Suprapubic skin (tissue), 4 donors: ENCODE results near the gene TNFRSF1B. TPM values are rescaled to one million over a fixed set of nuclear protein-coding genes. Genes with fewer than 3 reads are reported as not detected.

Source experiments
- DNase-seq, 2 donors: peaks; one replicate each; pipeline ENCODE4 v3.0.0-alpha.2; 2019; ENCODE audit warnings: low spot score in 2 of 2
- H3K27ac ChIP-seq: fragments of 200-600 bp; sonication (generic); one replicate; pipeline ENCODE4 v1.5.1; 2019
- H3K27me3 ChIP-seq: fragments of 200-600 bp; sonication (generic); one replicate; pipeline ENCODE4 v1.5.1; 2019
- H3K36me3 ChIP-seq: fragments of 200-600 bp; sonication (generic); one replicate; pipeline ENCODE4 v1.5.1; 2019
- H3K4me1 ChIP-seq: fragments of 200-600 bp; sonication (generic); one replicate; pipeline ENCODE4 v1.5.1; 2019
- H3K4me3 ChIP-seq: fragments of 200-600 bp; sonication (generic); one replicate; pipeline ENCODE4 v1.5.1; 2019; ENCODE audit warnings: mild to moderate bottlenecking
- H3K9me3 ChIP-seq: fragments of 200-600 bp; sonication (generic); one replicate; pipeline ENCODE4 v1.5.1; 2019
- EP300 ChIP-seq: sonication (generic); formaldehyde crosslinking; IDR thresholded peaks from one replicate; pipeline ENCODE4 v1.6.1; 2017; ENCODE audit warnings: antibody characterized with exemption
- POLR2A ChIP-seq, 2 donors: fragments of 450-650 bp; IDR thresholded peaks; one replicate each; pipeline ENCODE4 v1.6.1; 2017; ENCODE audit warnings: antibody characterized with exemption in 2 of 2, mild to moderate bottlenecking in 2 of 2, moderate library complexity in 2 of 2
- WGBS: methylation state at CpG from one replicate; pipeline ENCODE4 v1.1.5; 2018; 5-methylcytosine and 5-hydroxymethylcytosine counted together
- total RNA-seq, 4 donors: library from RNA; depleted of rRNA; stranded (reverse); fragments of >200 nt; gene quantifications; one replicate each; pipeline ENCODE4 v1.1.0, GENCODE V29; 2016
- TF ChIP-seq, protein P1 (sequence below), 2 donors: fragments of 200-600 bp in 1 of 2; fragments of 450-650 bp in 1 of 2; sonication (generic) in 1 of 2; IDR thresholded peaks; one replicate each; pipeline ENCODE4 v1.5.1; 2016 to 2019; ENCODE audit warnings: antibody characterized with exemption in 2 of 2, mild to moderate bottlenecking in 1 of 2, moderate library complexity in 1 of 2

Gene TNFRSF1B
- total RNA-seq, 4 donors from 2014 or later: 6.3 to 35.2 (median 11.9) TPM

- Histone ChIP-seq H3K27ac (no peak overlapping the region), H3K4me1 (no peaks in the 10 kb centered on the region), H3K4me3 (no peak overlapping the region), H3K27me3 (no peaks in the 10 kb centered on the region), H3K9me3 (no peaks in the 10 kb centered on the region), H3K36me3 (peaks cover 97% of the 10 kb centered on the region)
- TF ChIP-seq POLR2A (IDR thresholded peaks at IDR 0.05): no peak
- TF ChIP-seq, protein P1, sequence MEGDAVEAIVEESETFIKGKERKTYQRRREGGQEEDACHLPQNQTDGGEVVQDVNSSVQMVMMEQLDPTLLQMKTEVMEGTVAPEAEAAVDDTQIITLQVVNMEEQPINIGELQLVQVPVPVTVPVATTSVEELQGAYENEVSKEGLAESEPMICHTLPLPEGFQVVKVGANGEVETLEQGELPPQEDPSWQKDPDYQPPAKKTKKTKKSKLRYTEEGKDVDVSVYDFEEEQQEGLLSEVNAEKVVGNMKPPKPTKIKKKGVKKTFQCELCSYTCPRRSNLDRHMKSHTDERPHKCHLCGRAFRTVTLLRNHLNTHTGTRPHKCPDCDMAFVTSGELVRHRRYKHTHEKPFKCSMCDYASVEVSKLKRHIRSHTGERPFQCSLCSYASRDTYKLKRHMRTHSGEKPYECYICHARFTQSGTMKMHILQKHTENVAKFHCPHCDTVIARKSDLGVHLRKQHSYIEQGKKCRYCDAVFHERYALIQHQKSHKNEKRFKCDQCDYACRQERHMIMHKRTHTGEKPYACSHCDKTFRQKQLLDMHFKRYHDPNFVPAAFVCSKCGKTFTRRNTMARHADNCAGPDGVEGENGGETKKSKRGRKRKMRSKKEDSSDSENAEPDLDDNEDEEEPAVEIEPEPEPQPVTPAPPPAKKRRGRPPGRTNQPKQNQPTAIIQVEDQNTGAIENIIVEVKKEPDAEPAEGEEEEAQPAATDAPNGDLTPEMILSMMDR (IDR thresholded peaks at IDR 0.05): no peak
- TF ChIP-seq EP300: no peak
- no peak for DNase-seq
- 86% methylated on average over 7 of the region's 7 CpGs for WGBS
Observed at GRCh38 chr1:12258272-12258671, 91.5 kb downstream of the TNFRSF1B start.

Other genes starting within 250 kb of the TNFRSF1B start
- 10 to 100 TPM; 59.5 to 98.4 (median 78.8) TPM for gene KIAA2013, start 240.6 kb upstream of the TNFRSF1B start, total RNA-seq
- 10 to 100 TPM; 26.7 to 47.6 (median 37.7) TPM for gene PLOD1, start 232.3 kb upstream of the TNFRSF1B start, total RNA-seq
- gene MFN2, start 186.5 kb upstream of the TNFRSF1B start, total RNA-seq: 100 to 1,000 TPM; 106 to 146 (median 124) TPM
- 10 to 100 TPM; 31.1 to 40.3 (median 35.9) TPM for gene MIIP, start 147.5 kb upstream of the TNFRSF1B start, total RNA-seq
- gene TNFRSF8, start 103.7 kb upstream of the TNFRSF1B start, total RNA-seq: 1 to 10 TPM in 1 of 4 donors, under 1 TPM in 3; 0.30 to 1.2 (median 0.75) TPM
- gene VPS13D, start 63.0 kb downstream of the TNFRSF1B start, total RNA-seq: 100 to 1,000 TPM in 3 of 4 donors, 10 to 100 TPM in 1; 94.4 to 472 (median 163) TPM